ENCODE results near the gene PPP1R14D. TPM values are rescaled to one million over a fixed set of nuclear protein-coding genes. Genes with fewer than 3 reads are reported as not detected.

PPP1R14D gene
- total RNA-seq, 1 experiment from 2014 or later, result 0.64 TPM

- in situ Hi-C loops (cut with HindIII; ENCODE audit: low pct_unique_long_range_greater_than_20kb, low sequenced_read_pairs), result no loop called here
- H3K9me3 ChIP-seq (ENCODE audit: control insufficient read depth, insufficient read depth, low read depth, low read length), result no peaks in the 10 kb centered on the region
- intact Hi-C loops (cut with micrococcal nuclease; ENCODE audit: unreplicated experiment), result no loop called here
- H3K4me3 ChIP-seq (ENCODE audit: low read depth in 2 of 2, low read length in 2 of 2), result no peak overlapping the region
- peaks cover 2% of the 10 kb centered on the region; the same call in 1 of the 2 replicates for H3K36me3 ChIP-seq (ENCODE audit: control insufficient read depth, insufficient read depth, low read length)
- ChIA-PET POLR2A (no interaction called here), CTCF (no interaction called here)
- peaks cover 3% of the 10 kb centered on the region; the same call in 1 of the 2 replicates for H3K4me1 ChIP-seq (ENCODE audit: control insufficient read depth, insufficient read depth, low read length)
- no peak overlapping the region for H3K27ac ChIP-seq (ENCODE audit: low read length)
- no peak for TF ChIP-seq SIN3A (IDR thresholded peaks at IDR 0.05; ENCODE audit: borderline replicate concordance, insufficient read depth, low read depth, low read length)
- no peak for TF ChIP-seq POLR2AphosphoS5 (IDR thresholded peaks at IDR 0.05; ENCODE audit: low read depth, low read length)
- TF ChIP-seq REST (IDR thresholded peaks at IDR 0.05; ENCODE audit: insufficient read depth in 1 of 2, low read depth in 2 of 2, low read length in 1 of 2), result no peak
- no peak for TF ChIP-seq TCF7L2 (IDR thresholded peaks at IDR 0.05; ENCODE audit: low read depth, low read length)
- TF ChIP-seq CTCF (IDR thresholded peaks at IDR 0.05), result no peak
- BruUV-seq (replicated peaks), result no TSS peak
- DNase-seq (ENCODE audit: low read depth, low spot score), result no peak
- H3K27me3 ChIP-seq (ENCODE audit: control insufficient read depth, insufficient read depth, low read length), result peaks cover 5% of the 10 kb centered on the region; the same call in 1 of the 2 replicates
- ATAC-seq, result no peak
Observed at GRCh38 chr15:40841741-40842140, 13.2 kb upstream of the PPP1R14D start.

- no peak overlapping the region for H3K4me3 ChIP-seq (ENCODE audit: low read depth in 2 of 2, low read length in 2 of 2)
- H3K4me1 ChIP-seq (ENCODE audit: control insufficient read depth, insufficient read depth, low read length), result peaks cover 4% of the 10 kb centered on the region; the same call in 1 of the 2 replicates
- no TSS peak for BruUV-seq (replicated peaks)
- in situ Hi-C loops (cut with HindIII; ENCODE audit: low pct_unique_long_range_greater_than_20kb, low sequenced_read_pairs), result no loop called here
- H3K36me3 ChIP-seq (ENCODE audit: control insufficient read depth, insufficient read depth, low read length), result peaks cover 2% of the 10 kb centered on the region; the same call in 1 of the 2 replicates
- H3K9me3 ChIP-seq (ENCODE audit: control insufficient read depth, insufficient read depth, low read depth, low read length), result no peaks in the 10 kb centered on the region
- DNase-seq (ENCODE audit: low read depth, low spot score) (no peak), ATAC-seq (no peak)
- ChIA-PET CTCF (interaction anchor here (1.0 kb wide), 1 partner anchor 19 kb away, joined by 3 read pairs; no protein-coding TSS in a partner anchor), POLR2A (no interaction called here)
- TF ChIP-seq SIN3A (IDR thresholded peaks at IDR 0.05; ENCODE audit: borderline replicate concordance, insufficient read depth, low read depth, low read length) (no peak), POLR2AphosphoS5 (IDR thresholded peaks at IDR 0.05; ENCODE audit: low read depth, low read length) (no peak), REST (IDR thresholded peaks at IDR 0.05; ENCODE audit: insufficient read depth in 1 of 2, low read depth in 2 of 2, low read length in 1 of 2) (no peak), CTCF (IDR thresholded peaks at IDR 0.05) (no peak), TCF7L2 (IDR thresholded peaks at IDR 0.05; ENCODE audit: low read depth, low read length) (no peak)
- H3K27ac ChIP-seq (ENCODE audit: low read length), result no peak overlapping the region
- intact Hi-C loops (cut with micrococcal nuclease; ENCODE audit: unreplicated experiment), result no loop called here
- H3K27me3 ChIP-seq (ENCODE audit: control insufficient read depth, insufficient read depth, low read length), result peaks cover 5% of the 10 kb centered on the region; the same call in 1 of the 2 replicates
Observed at GRCh38 chr15:40838756-40839155, 10.2 kb upstream of the PPP1R14D start.
